OCI-LY3 (cell line): ENCODE measurements around the gene HID1.

Experiments
- H2AFZ ChIP-seq: fragments of 200-600, 300-600 bp; shearing (Covaris generic); 2 replicates; pipeline ENCODE4 v1.6.0; 2014; ENCODE audit warnings: antibody characterized with exemption, low read depth, low read length
- H3K27ac ChIP-seq: fragments of 200-600, 300-600 bp; sonication (generic); 2 replicates; pipeline ENCODE4 v1.5.1; 2014; ENCODE audit warnings: mild to moderate bottlenecking, low read length, moderate library complexity, mixed read lengths
- H3K27me3 ChIP-seq: fragments of 200-600, 300-600 bp; sonication (generic); 2 replicates; pipeline ENCODE4 v1.6.1; 2014; ENCODE audit warnings: low read depth, low read length, mixed read lengths
- H3K36me3 ChIP-seq: fragments of 200-600, 300-600 bp; sonication (generic); replicated peaks from 2 replicates; pipeline ENCODE3; 2014; ENCODE audit warnings: low read depth, low read length, mixed read lengths
- H3K4me1 ChIP-seq: fragments of 300-600, 200-600 bp; sonication (generic); 2 replicates; pipeline ENCODE4 v1.6.1; 2014; ENCODE audit warnings: low read length, mixed read lengths
- H3K4me2 ChIP-seq: fragments of 200-600, 300-600 bp; sonication (generic); 2 replicates; pipeline ENCODE4 v1.6.1; 2014; ENCODE audit warnings: low read length, mixed read lengths
- H3K4me3 ChIP-seq: fragments of 300-600, 200-600 bp; sonication (generic); 2 replicates; pipeline ENCODE4 v1.5.1; 2014; ENCODE audit warnings: antibody characterized with exemption, mild to moderate bottlenecking, low read length, moderate library complexity
- H3K79me2 ChIP-seq: fragments of 300-600, 200-600 bp; shearing (Covaris generic); 2 replicates; pipeline ENCODE4 v1.6.1; 2014; ENCODE audit warnings: mild to moderate bottlenecking, low read length, mixed read lengths
- H3K9ac ChIP-seq: fragments of 300-600, 200-600 bp; shearing (Covaris generic); 2 replicates; pipeline ENCODE4 v1.6.0; 2014; ENCODE audit warnings: mild to moderate bottlenecking, low read length, moderate library complexity
- H3K9me3 ChIP-seq: fragments of 200-600, 300-600 bp; shearing (Covaris generic); 2 replicates; pipeline ENCODE4 v1.6.1; 2014; ENCODE audit warnings: low read length, mixed read lengths; ENCODE audit not compliant: insufficient read depth
- H4K20me1 ChIP-seq: fragments of 200-600, 300-600 bp; sonication (generic); 2 replicates; pipeline ENCODE4 v1.6.1; 2016; ENCODE audit warnings: low read length, mixed read lengths; ENCODE audit not compliant: insufficient read depth
- CTCF ChIP-seq: fragments of 200-600, 300-600 bp; sonication (generic); IDR thresholded peaks from 2 replicates; pipeline ENCODE4 v1.5.1; 2014; ENCODE audit warnings: antibody characterized with exemption, low read length, low read depth
- EZH2phosphoT487 ChIP-seq: fragments of 200-600 bp; shearing (Covaris generic); IDR thresholded peaks from 2 replicates; pipeline ENCODE4 v1.6.1; 2018; ENCODE audit warnings: antibody characterized with exemption, mixed run types, low read depth

HID1 gene

GRCh38 chr17:74951680-74952421 is 20.7 kb downstream of the HID1 start:
- Histone ChIP-seq H3K9ac (no peak overlapping the region), H2AFZ (no peak overlapping the region), H4K20me1 (no peaks in the 10 kb centered on the region), H3K4me2 (no peak overlapping the region), H3K9me3 (no peaks in the 10 kb centered on the region), H3K4me1 (0 out of 2 replicates have a peak, but pooled peaks cover 3% of the 10 kb centered on the region), H3K27ac (no peak overlapping the region), H3K36me3 (no peaks in the 10 kb centered on the region), H3K79me2 (no peaks in the 10 kb centered on the region), H3K27me3 (no peaks in the 10 kb centered on the region), H3K4me3 (no peak overlapping the region)
- TF ChIP-seq CTCF (no peak), EZH2phosphoT487 (no peak)

GRCh38 chr17:74951065-74951464 is 21.5 kb downstream of the HID1 start:
- TF ChIP-seq EZH2phosphoT487 (no peak), CTCF (no peak)
- no peaks in the 10 kb centered on the region for H3K9me3 ChIP-seq
- H2AFZ ChIP-seq = no peak overlapping the region
- peaks cover 8% of the 10 kb centered on the region for H3K4me1 ChIP-seq
- no peak overlapping the region for H3K27ac ChIP-seq
- no peak overlapping the region for H3K4me3 ChIP-seq
- H3K4me2 ChIP-seq = no peak overlapping the region
- no peaks in the 10 kb centered on the region for H3K79me2 ChIP-seq
- H3K36me3 ChIP-seq = no peaks in the 10 kb centered on the region
- H3K9ac ChIP-seq = no peak overlapping the region
- no peaks in the 10 kb centered on the region for H4K20me1 ChIP-seq
- no peaks in the 10 kb centered on the region for H3K27me3 ChIP-seq

- Histone ChIP-seq H3K27ac (no peak overlapping the region), H3K4me1 (peaks cover 17% of the 10 kb centered on the region), H4K20me1 (no peaks in the 10 kb centered on the region), H2AFZ (no peak overlapping the region), H3K4me3 (no peak overlapping the region), H3K9ac (no peak overlapping the region), H3K79me2 (no peaks in the 10 kb centered on the region), H3K9me3 (no peaks in the 10 kb centered on the region), H3K36me3 (no peaks in the 10 kb centered on the region), H3K27me3 (no peaks in the 10 kb centered on the region), H3K4me2 (no peak overlapping the region)
- no peak for TF ChIP-seq CTCF
- no peak for TF ChIP-seq EZH2phosphoT487
Observed at GRCh38 chr17:74950207-74950606, 22.4 kb downstream of the HID1 start.

- Histone ChIP-seq H3K9me3 (no peaks in the 10 kb centered on the region), H3K4me3 (no peak overlapping the region), H3K79me2 (no peaks in the 10 kb centered on the region), H4K20me1 (no peaks in the 10 kb centered on the region), H3K4me2 (no peak overlapping the region), H3K27ac (no peak overlapping the region), H2AFZ (no peak overlapping the region), H3K27me3 (no peaks in the 10 kb centered on the region), H3K36me3 (no peaks in the 10 kb centered on the region), H3K9ac (no peak overlapping the region), H3K4me1 (peaks cover 19% of the 10 kb centered on the region)
- no peak for TF ChIP-seq EZH2phosphoT487
- TF ChIP-seq CTCF = no peak
Observed at GRCh38 chr17:74949455-74950115, 23.0 kb downstream of the HID1 start.
